ENCODE results near the gene KSR1. TPM values are rescaled to one million over a fixed set of nuclear protein-coding genes. Genes with fewer than 3 reads are reported as not detected.
"Not testable (repeated sequence)": the region's sequence is repeated elsewhere in the genome, so short reads cannot be mapped to it uniquely, and the experiment has no call there.

KSR1 gene
- total RNA-seq = 119 and 122 TPM in 2 replicates

DNA sequence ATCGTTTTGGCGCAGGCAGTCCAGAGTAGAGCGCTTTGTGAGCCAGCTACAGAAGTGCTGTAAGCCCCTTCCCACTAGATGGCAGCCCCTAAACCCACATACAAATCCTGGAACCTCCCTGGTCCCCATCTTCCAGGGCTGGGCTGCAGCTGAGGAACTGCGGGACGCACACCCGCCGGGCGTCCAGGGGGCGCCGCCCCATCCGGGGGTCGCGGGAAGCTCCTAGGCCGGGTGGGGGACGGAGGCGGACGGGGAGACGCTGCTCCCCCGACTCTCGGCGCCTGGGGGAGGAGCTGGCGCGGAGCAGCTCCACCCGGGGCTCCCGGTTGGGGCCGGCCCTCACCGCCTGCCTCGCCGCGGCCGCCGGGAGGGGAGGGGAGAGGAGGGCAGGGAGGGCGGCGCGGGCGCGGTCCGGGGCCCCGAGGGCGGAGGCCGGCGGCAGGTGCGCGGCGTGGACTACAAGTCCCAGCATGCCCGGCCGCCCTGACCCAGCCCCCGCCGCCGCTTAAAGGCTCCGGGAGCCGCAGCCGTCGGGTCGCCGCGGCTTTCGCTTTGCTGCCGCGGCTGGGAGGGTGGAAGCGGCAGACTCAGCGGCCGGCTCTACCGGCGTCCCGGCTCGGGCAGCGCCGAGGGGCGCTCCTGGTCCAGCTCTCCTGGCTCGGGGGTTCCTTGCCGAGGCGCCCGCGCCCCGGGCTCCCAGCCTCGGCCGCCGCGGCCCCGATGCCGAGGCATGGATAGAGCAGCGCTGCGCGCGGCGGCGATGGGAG, at the start of gene KSR1:
TSS of gene KSR1 (plus strand) at position 535 of the 767 bp plus-strand sequence. CDS start at position 731, 196 bp downstream.
- H3K4me1 Mint-ChIP-seq (ENCODE audit: low read depth) = peaks cover 52% of the 10 kb centered on the region
- H3K27me3 Mint-ChIP-seq (ENCODE audit: insufficient read depth) = peaks cover 3% of the 10 kb centered on the region
- H3K27ac Mint-ChIP-seq = peak within 1 kb of the TSS; percentile 94
- H3K4me3 Mint-ChIP-seq = peak within 1 kb of the TSS; percentile 99
- H3K36me3 Mint-ChIP-seq (ENCODE audit: low read depth) = peaks cover 13% of the 10 kb centered on the region
- peak; percentile 81 for DNase-seq (ENCODE audit: low spot score)
- no peaks in the 10 kb centered on the region for H3K9me3 Mint-ChIP-seq
- intact Hi-C loops (cut with micrococcal nuclease) = loop anchor here (1.0 to 5.0 kb wide), 9 partner anchors 10 to 586 kb away; partner anchors contain the start of gene NLK

DNA sequence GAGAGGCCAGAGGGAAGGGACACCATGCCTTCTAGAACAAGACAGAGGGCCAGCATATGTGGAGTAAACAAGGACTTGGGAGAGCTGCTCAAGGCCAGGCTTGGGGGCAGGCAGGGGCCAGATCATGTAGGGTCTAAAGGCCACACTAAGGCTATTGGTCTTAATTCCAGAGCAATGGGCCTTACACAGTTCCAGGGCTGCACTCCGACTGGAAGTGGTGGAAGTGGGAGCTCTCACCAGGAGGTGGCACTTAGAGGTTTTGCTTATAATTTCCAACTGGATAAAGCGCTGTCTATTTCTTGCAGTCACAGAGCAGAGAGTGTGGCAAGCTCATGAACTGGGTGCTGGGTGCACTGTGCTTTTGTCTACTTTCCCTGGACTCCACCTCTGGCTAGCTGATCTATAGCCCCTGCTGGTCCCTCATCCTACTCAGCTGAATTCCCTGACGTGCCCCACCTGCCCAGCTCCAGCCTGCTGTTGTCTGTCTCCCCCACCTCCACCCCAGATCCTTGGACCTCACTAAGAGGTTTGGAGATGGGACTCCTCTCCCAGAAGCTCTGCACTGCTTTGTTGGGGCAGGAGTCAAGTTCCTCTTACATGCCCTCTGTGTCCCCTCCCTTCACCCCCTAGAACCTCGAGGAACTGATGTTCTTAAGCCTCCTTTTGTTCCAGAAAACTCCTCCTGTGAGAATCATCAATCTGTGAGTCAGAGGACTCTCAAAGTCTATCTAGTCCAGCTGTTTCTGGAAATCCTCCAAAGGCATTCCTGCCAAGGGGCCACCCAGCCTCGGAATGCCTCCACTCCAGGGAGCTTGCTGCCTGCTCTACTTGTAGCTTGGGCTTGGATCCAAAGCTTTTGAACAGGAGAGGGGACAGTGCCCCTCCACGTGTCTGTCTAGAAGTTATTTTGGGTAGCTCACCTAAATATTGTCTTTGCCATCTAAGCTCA, 48.1 kb upstream of the KSR1 start:
- Mint-ChIP-seq H3K9me3 (no peaks in the 10 kb centered on the region), H3K36me3 (ENCODE audit: low read depth) (no peaks in the 10 kb centered on the region)
- intact Hi-C loops (cut with micrococcal nuclease) = no loop called here

DNA sequence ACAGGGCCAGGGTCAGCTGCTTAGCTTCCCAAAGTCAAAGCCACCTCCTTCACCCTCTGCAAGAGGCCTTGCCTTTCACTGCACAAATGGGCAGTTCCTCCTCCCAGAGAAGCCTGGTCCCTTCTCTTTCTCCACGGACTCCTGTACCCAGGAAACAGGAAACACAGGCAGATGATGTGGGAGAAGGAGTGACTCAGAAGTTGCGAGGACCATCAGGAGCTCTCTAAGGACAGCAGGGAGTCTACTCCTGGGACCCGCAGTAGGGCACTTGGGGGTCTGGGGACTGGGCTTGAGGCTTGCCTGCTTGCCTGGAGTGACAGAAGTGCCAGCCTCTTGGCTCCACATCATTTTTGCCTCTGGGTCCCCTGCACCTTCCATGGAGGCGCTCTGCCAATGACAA, 47.4 kb upstream of the KSR1 start:
- intact Hi-C loops (cut with micrococcal nuclease) = no loop called here
- Mint-ChIP-seq H3K4me1 (ENCODE audit: low read depth) (no peaks in the 10 kb centered on the region), H3K4me3 (no peak overlapping the region), H3K36me3 (ENCODE audit: low read depth) (no peaks in the 10 kb centered on the region), H3K27ac (no peak overlapping the region), H3K27me3 (ENCODE audit: insufficient read depth) (peaks cover 10% of the 10 kb centered on the region), H3K9me3 (no peaks in the 10 kb centered on the region)
- no peak for DNase-seq (ENCODE audit: low spot score)

More for the DNA sequence above, 48.1 kb upstream of the KSR1 start:
- Mint-ChIP-seq H3K4me3 (no peak overlapping the region), H3K4me1 (ENCODE audit: low read depth) (no peaks in the 10 kb centered on the region), H3K27ac (no peak overlapping the region), H3K27me3 (ENCODE audit: insufficient read depth) (peaks cover 13% of the 10 kb centered on the region)
- DNase-seq (ENCODE audit: low spot score) = no peak

DNA sequence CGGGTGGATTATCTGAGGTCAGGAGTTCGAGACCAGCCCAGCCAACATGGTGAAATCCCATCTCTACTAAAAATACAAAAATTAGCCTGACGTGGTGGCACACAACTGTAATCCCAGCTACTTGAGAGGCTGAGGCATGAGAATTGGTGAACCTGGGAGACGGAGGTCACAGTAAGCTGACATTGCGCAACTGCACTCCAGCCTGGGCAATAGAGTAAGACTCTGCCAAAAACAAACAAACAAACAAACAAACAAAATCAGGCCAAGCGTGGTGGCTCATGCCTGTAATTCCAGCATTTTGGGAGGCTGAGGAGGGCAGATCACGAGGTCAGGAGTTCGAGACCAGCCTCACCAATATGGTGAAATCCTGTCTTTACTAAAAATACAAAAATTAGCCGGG, 44.1 kb upstream of the KSR1 start:
- H3K4me1 Mint-ChIP-seq (ENCODE audit: low read depth); H3K4me3 Mint-ChIP-seq; H3K27ac Mint-ChIP-seq; intact Hi-C loops (cut with micrococcal nuclease); H3K27me3 Mint-ChIP-seq (ENCODE audit: insufficient read depth); H3K36me3 Mint-ChIP-seq (ENCODE audit: low read depth); DNase-seq (ENCODE audit: low spot score); H3K9me3 Mint-ChIP-seq: not testable (repeated sequence)

DNA sequence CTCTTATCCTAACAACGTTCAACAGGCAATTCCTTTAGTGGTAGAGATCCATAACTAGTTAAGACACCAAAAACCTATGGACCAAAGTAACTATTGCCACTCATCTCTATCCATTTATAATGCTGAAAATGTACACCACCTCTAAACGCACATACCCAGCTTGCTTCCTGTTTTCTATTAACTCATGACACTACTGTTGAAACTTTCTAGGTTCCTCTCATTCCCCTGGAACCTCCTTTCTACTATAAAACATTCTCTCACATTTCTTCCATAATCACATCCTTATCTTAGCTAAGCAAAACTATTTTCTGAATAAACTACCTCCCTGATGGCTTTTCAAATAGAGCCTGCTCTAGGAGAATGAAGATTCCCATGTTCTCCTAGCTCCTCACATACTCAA, 42.9 kb upstream of the KSR1 start:
- Mint-ChIP-seq H3K27ac (no peak overlapping the region), H3K27me3 (ENCODE audit: insufficient read depth) (peaks cover 10% of the 10 kb centered on the region), H3K36me3 (ENCODE audit: low read depth) (no peaks in the 10 kb centered on the region), H3K4me3 (no peak overlapping the region), H3K9me3 (no peaks in the 10 kb centered on the region), H3K4me1 (ENCODE audit: low read depth) (no peaks in the 10 kb centered on the region)
- DNase-seq (ENCODE audit: low spot score) = no peak
- intact Hi-C loops (cut with micrococcal nuclease) = no loop called here

DNA sequence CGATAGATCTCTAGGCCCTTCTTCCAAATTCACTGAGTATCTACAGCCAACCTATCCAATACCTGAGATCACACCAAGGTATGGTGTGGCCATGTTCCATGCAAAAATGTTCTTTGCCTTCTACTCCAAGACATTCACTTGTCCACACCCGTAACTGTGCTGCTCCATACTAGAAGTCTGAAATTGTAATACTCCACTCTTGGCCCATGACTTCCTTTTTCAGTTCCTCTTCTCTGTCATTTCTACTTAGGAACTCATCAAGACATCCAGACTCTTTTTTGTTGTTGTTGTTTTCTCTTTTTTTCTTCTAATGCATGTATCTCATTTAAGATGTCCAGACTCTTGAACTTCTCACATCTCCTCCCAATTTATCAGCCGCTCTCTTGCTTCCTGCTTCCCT, 42.5 kb upstream of the KSR1 start:
- Mint-ChIP-seq H3K27ac (no peak overlapping the region), H3K4me3 (no peak overlapping the region), H3K9me3 (no peaks in the 10 kb centered on the region), H3K36me3 (ENCODE audit: low read depth) (no peaks in the 10 kb centered on the region), H3K4me1 (ENCODE audit: low read depth) (no peaks in the 10 kb centered on the region), H3K27me3 (ENCODE audit: insufficient read depth) (peaks cover 7% of the 10 kb centered on the region)
- intact Hi-C loops (cut with micrococcal nuclease) = loop anchor here (1.0 kb wide), 1 partner anchor 44 kb away; no protein-coding TSS in a partner anchor
- no peak for DNase-seq (ENCODE audit: low spot score)

DNA sequence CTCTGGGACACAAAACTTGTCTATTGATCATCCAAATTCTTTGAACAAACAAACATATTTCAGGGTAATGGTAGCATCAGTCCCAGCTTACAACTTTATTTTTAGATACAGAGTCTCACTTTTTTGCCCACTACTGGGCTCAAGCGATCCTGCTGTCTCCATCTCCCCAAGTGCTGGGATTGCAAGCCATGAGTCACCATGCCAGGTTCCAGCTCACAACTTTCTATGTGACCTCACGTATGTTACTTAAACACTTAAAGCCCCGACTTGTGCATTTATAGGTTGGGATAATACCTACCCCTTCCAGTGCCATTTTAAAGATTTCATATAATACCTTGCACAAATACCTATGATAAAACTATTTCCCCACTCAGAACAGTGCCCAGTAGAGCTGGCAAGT, 42.0 kb upstream of the KSR1 start:
- Mint-ChIP-seq H3K4me1 (ENCODE audit: low read depth) (no peaks in the 10 kb centered on the region), H3K27ac (no peak overlapping the region), H3K36me3 (ENCODE audit: low read depth) (no peaks in the 10 kb centered on the region), H3K4me3 (no peak overlapping the region), H3K27me3 (ENCODE audit: insufficient read depth) (peaks cover 5% of the 10 kb centered on the region), H3K9me3 (no peaks in the 10 kb centered on the region)
- intact Hi-C loops (cut with micrococcal nuclease) = loop anchor here (1.0 kb wide), 1 partner anchor 43 kb away; no protein-coding TSS in a partner anchor
- DNase-seq (ENCODE audit: low spot score) = no peak

DNA sequence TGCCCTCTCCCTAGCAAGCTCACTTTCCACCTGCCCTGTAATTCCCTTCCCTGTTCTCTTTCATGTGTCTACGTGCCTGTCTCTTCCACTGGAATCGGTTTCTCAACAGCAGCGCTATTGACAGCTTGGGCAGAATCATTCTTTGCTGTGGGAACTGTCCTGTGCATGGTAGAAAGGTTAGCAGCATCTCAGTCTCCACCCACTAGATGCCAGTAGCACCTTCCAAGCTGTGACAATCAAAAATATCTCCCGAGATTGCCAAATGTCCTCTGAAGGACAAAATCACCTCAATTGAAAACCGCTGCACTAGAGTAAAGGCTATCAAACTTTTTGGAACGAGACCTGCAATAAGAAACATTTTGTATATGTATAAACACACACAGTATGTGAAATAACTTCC, 41.6 kb upstream of the KSR1 start:
- no peak for DNase-seq (ENCODE audit: low spot score)
- intact Hi-C loops (cut with micrococcal nuclease) = loop anchor here (1.0 kb wide), 1 partner anchor 43 kb away; no protein-coding TSS in a partner anchor
- Mint-ChIP-seq H3K4me1 (ENCODE audit: low read depth) (no peaks in the 10 kb centered on the region), H3K9me3 (no peaks in the 10 kb centered on the region), H3K27me3 (ENCODE audit: insufficient read depth) (peaks cover 3% of the 10 kb centered on the region), H3K27ac (no peak overlapping the region), H3K36me3 (ENCODE audit: low read depth) (no peaks in the 10 kb centered on the region), H3K4me3 (no peak overlapping the region)

DNA sequence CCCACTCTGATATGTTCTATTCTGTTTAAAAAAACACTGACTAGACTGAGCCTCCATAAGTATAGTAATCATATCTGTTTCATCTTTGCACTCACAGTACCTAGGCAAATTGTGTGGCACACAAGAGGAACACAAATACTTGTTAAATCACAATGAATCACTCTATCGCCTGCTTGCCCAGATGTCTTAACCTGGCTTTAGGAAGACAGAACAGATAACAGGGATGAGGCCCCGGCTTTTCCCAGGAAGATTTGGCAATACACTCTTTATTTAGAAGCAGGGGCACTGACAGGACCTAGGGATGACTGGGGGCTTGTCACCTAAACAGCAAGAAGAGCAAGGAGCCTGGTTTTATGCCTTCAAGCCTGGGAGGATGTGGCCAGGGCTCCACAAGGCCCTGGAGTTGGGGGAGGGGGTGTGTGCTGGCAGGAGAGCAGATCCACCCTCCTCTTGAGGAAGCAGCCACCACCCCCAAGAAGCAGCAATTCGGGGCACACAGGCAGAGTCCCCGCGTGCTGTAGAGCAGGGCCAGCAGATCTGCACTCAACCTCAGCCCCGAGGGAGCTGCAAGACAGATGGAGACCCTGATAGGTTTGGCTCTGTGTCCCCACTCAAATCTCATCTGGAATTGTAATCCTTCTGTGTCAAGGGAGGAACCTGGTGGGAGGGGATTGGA, 41.0 kb upstream of the KSR1 start:
- Mint-ChIP-seq H3K27me3 (ENCODE audit: insufficient read depth) (peaks cover 3% of the 10 kb centered on the region), H3K36me3 (ENCODE audit: low read depth) (no peaks in the 10 kb centered on the region), H3K9me3 (no peaks in the 10 kb centered on the region), H3K4me1 (ENCODE audit: low read depth) (no peaks in the 10 kb centered on the region), H3K27ac (no peak overlapping the region), H3K4me3 (no peak overlapping the region)
- DNase-seq (ENCODE audit: low spot score) = no peak
- intact Hi-C loops (cut with micrococcal nuclease) = no loop called here

DNA sequence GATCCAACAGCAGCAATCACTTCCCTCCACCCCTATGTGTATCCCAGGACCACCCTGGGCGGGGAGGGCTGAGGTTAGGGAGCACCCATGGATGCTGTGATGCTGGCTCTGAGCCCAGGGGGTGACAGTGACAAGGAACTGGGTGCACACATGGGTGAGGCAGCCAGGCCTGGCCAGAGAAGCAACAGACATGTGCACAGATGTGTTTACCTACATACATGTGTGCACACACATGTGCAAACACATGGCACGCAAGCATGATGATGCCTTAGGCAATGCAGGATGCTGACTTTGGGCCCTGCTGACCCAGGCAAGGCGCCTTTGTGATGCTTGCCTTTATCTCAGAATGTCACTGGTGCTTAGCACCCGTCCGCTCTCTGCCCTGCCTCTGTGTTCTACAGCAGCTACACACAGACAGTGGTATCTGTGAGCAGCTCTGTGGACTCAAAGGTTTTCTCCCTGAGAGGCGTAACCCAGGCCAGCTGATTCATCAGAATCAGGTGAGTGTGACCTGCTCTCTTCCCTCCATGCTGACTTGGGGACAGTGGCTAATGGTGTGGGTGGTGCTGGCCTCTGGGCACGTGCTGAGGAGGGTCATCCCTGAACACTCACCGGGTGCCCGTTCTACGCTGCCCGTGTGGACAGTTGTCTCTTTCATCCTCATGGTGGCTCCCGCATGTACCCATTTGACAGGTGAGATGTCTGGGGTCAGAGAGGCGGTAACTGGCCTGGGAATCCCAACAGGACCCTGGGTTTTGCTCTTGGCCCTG, 38.5 kb upstream of the KSR1 start:
- no peaks in the 10 kb centered on the region for H3K36me3 Mint-ChIP-seq (ENCODE audit: low read depth)
- H3K4me1 Mint-ChIP-seq (ENCODE audit: low read depth) = no peaks in the 10 kb centered on the region
- H3K9me3 Mint-ChIP-seq = no peaks in the 10 kb centered on the region
- H3K4me3 Mint-ChIP-seq = no peak overlapping the region
- intact Hi-C loops (cut with micrococcal nuclease) = no loop called here
- H3K27me3 Mint-ChIP-seq (ENCODE audit: insufficient read depth) = peaks cover 3% of the 10 kb centered on the region
- no peak for DNase-seq (ENCODE audit: low spot score)
- no peak overlapping the region for H3K27ac Mint-ChIP-seq

DNA sequence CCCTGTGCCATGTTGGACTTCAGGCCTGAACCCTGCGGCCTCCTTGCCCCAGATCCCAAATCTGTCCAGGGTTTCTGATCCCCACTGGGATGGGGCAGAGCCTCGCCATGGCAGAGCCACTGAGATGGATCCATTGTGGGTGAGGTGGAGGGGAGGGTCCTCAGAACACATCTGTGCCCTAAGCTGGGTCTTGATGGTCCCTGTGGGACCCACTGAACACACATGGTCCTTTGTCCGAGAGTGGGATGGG, 38.0 kb upstream of the KSR1 start:
- Mint-ChIP-seq H3K36me3 (ENCODE audit: low read depth) (no peaks in the 10 kb centered on the region), H3K27ac (no peak overlapping the region), H3K9me3 (no peaks in the 10 kb centered on the region), H3K27me3 (ENCODE audit: insufficient read depth) (peaks cover 3% of the 10 kb centered on the region), H3K4me1 (ENCODE audit: low read depth) (no peaks in the 10 kb centered on the region), H3K4me3 (no peak overlapping the region)
- intact Hi-C loops (cut with micrococcal nuclease) = no loop called here
- DNase-seq (ENCODE audit: low spot score) = no peak

DNA sequence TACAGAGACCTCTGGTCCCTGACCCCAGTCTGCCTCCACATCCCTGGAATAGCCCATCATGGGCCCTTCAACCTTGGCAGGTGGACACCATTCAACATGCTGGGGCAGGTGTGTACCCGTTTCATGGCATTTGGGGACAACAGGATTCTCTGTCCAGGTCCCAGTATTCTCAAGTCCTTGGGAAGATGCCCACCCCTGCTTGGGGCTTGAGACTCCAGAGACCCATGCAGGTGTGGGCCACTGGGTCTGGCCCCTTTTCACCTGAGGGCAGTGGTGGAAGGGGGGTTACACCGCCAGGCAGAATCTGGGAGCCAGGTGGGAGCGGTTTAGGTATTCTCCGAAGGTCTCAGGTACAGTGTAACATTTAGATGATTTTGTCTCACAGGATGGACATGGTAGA, 37.1 kb upstream of the KSR1 start:
- Mint-ChIP-seq H3K36me3 (ENCODE audit: low read depth) (no peaks in the 10 kb centered on the region), H3K4me1 (ENCODE audit: low read depth) (no peaks in the 10 kb centered on the region), H3K9me3 (no peaks in the 10 kb centered on the region), H3K4me3 (no peak overlapping the region), H3K27ac (no peak overlapping the region), H3K27me3 (ENCODE audit: insufficient read depth) (peaks cover 5% of the 10 kb centered on the region)
- intact Hi-C loops (cut with micrococcal nuclease) = no loop called here
- no peak for DNase-seq (ENCODE audit: low spot score)
